WERI-Rb-1 (cell line): ENCODE data around the gene GPX4.

Experiments used
- DNase-seq: peaks from one replicate; pipeline ENCODE4 v3.0.0-alpha.2; 2020
- H3K27ac ChIP-seq: fragments of 250-450 bp; sonication (Bioruptor Pico); 2 replicates; pipeline ENCODE4 v1.5.1; 2020; ENCODE audit warnings: mild to moderate bottlenecking, moderate library complexity
- H3K27me3 ChIP-seq: fragments of 250-450 bp; sonication (Bioruptor Pico); 2 replicates; pipeline ENCODE4 v1.5.1; 2021; ENCODE audit warnings: mild to moderate bottlenecking, low read depth, moderate library complexity; ENCODE audit not compliant: insufficient read depth, severe bottlenecking
- H3K36me3 ChIP-seq: fragments of 250-450 bp; sonication (Bioruptor Pico); 2 replicates; pipeline ENCODE4 v1.5.1; 2020; ENCODE audit warnings: mild to moderate bottlenecking, moderate library complexity
- H3K4me3 ChIP-seq: 2 replicates; pipeline ENCODE4 v1.5.1; 2011; ENCODE audit warnings: low read depth, mild to moderate bottlenecking, control low read depth, low read length
- H3K9me3 ChIP-seq: fragments of 250-450 bp; sonication (Bioruptor Pico); 2 replicates; pipeline ENCODE4 v1.5.1; 2021; ENCODE audit warnings: mild to moderate bottlenecking, moderate library complexity; ENCODE audit not compliant: severe bottlenecking
- TF ChIP-seq, protein P1 (sequence below): IDR thresholded peaks from 2 replicates; pipeline ENCODE4 v1.5.1; 2011; ENCODE audit warnings: low read depth, mild to moderate bottlenecking, control low read depth, inconsistent platforms, low read length

The GPX4 gene

DNA sequence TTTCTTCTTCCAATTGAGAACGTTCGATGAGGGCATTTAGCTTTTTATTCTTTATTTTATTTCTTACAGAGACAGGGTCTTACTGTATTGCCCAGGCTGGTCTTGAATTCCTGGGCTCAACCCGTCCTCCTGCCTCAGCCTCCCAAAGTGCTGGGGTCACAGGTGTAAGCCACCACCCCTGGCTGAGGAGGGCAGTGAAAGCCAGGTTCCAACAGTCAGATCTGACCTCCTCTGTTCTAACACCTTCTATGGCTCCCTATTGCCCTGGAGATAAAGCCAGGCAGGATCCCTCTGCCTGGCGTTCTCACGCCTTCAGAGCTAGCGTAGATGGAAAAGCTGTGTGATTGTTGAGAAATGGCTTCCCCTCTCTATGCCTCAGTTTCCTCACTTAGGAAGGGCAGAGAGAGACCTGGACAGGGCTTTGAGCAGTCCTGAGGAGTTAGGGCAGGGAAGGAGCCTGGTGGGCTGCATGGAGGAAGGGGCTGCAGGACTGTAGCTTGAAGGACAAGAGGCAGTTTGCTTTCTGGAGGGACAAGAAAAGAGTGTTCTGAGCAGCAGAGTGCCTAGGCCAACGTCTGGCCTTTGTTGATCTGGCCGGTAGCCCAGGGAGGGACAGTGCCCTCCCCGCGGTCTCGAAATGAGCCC, 31.3 kb upstream of the GPX4 start:
- no peaks in the 10 kb centered on the region for H3K36me3 ChIP-seq

DNA sequence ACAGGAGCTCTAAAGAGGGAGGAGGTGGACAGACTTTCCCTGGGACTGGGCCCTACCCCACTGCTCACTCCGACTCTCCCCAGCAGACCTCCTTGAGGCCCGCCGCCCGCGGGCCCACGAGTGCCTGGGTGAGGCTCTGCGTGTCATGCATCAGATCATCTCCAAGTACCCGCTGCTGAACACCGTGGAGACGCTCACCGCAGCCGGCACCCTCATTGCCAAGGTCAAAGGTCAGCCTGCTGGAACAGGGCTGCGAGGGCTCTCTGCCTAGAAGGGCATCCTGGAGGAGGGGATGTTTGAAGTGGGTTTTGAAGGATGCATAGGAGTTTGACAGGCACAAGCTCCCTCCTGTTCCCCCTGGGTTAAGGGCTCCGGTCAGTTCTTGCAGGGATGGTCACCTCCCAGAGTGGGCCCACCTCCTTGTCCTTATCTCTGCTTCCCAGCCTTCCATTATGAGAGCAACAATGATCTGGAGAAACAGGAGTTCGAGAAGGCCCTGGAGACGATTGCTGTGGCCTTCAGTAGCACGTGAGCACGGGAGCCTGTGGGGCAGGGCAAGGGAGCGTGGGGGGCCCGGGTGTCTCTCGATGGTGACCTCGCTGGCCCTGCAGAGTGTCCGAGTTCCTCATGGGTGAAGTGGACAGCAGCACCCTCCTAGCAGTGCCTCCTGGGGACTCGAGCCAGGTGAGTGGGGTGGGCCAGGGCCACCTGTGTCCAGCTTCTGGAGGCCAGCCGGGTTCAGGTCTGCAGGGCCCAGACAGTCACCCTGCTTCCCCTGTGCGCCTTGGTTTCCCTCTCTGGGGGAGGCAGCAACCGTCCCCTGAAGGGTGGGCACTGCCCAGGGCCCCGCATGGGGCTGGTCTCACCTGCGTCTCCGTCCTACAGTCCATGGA, 30.5 kb upstream of the GPX4 start:
- DNase-seq: no peak
- Histone ChIP-seq H3K27me3 (no peaks in the 10 kb centered on the region), H3K27ac (no peak overlapping the region), H3K4me3 (no peak overlapping the region), H3K36me3 (no peaks in the 10 kb centered on the region), H3K9me3 (no peaks in the 10 kb centered on the region)
- TF ChIP-seq, protein P1, sequence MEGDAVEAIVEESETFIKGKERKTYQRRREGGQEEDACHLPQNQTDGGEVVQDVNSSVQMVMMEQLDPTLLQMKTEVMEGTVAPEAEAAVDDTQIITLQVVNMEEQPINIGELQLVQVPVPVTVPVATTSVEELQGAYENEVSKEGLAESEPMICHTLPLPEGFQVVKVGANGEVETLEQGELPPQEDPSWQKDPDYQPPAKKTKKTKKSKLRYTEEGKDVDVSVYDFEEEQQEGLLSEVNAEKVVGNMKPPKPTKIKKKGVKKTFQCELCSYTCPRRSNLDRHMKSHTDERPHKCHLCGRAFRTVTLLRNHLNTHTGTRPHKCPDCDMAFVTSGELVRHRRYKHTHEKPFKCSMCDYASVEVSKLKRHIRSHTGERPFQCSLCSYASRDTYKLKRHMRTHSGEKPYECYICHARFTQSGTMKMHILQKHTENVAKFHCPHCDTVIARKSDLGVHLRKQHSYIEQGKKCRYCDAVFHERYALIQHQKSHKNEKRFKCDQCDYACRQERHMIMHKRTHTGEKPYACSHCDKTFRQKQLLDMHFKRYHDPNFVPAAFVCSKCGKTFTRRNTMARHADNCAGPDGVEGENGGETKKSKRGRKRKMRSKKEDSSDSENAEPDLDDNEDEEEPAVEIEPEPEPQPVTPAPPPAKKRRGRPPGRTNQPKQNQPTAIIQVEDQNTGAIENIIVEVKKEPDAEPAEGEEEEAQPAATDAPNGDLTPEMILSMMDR: no peak

More for the DNA sequence above, 31.3 kb upstream of the GPX4 start:
- Histone ChIP-seq H3K27ac (no peak overlapping the region), H3K9me3 (no peaks in the 10 kb centered on the region), H3K4me3 (no peak overlapping the region), H3K27me3 (no peaks in the 10 kb centered on the region)
- no peak for DNase-seq
- TF ChIP-seq, protein P1: no peak

DNA sequence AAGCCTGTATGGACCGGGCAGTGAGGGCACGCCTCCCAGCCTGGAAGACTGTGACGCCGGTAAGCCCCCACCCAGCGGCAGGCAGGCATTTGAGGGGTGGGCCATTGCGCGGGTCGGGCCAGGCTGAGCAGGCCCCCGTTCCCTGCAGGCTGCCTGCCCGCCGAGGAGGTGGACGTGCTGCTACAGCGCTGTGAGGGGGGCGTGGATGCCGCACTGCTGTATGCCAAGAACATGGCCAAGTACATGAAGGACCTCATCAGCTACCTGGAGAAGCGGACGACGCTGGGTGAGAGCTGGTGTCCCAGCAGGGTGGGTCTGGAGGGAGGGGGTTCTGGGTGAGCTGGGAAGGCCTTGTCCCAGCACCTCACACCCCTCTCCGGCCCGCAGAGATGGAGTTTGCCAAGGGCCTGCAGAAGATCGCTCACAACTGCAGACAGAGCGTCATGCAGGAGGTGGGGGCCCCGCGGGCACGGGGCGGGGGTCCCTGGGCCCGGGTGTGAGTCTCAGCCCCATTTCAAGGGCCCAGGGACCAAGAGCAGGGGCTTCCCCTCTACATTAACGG, 29.8 kb upstream of the GPX4 start:
- TF ChIP-seq, protein P1: no peak
- Histone ChIP-seq H3K27ac (no peak overlapping the region), H3K9me3 (no peaks in the 10 kb centered on the region), H3K36me3 (no peaks in the 10 kb centered on the region), H3K27me3 (no peaks in the 10 kb centered on the region), H3K4me3 (no peak overlapping the region)
- no peak for DNase-seq

DNA sequence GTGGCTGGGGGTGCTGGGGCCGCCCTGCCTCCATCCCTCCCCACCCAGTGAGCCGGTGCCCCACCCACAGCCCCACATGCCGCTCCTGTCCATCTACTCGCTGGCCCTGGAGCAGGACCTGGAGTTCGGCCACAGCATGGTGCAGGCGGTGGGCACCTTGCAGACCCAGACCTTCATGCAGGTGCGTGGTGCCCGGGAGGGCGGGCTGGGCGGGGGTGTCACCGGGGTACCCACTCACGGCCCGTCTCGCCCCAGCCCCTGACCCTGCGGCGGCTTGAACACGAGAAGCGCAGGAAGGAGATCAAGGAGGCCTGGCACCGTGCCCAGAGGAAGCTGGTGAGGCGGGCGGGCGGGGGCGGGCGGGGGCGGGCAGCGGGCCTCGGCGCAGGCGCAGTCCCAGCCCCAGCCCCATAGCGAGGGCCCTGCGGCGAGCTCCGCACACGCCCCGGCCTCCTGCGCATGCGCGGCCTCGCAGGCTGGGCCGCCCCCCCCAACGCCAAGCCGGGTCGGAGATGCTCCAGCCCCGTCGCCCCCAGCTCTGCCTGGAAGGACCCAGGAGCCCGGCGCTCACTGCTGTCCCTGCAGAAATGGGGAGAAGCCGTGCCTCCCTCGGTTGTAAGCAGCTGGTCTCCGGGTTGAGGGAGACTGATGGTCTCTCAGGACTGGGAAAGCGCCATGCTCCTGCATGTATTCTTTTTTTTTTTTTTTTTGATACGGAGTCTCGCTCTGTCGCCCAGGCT, 29.1 kb upstream of the GPX4 start:
- DNase-seq: no peak

DNA sequence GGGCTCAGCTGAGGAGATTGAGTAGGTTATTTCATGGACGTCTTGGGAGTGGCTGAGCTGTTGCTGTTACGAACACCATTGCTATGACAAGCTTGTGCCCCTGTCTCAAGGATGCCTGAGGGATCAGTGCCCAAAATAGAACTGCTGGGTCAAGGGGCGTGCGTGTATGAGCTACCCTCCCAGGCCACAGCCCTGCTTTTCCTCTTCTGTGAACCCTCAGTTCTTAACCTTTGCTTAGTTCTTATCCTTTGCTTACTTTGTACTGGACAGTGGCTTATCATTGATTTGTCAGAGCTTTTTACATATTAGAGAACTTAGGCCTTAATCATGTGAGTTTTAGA, 27.8 kb upstream of the GPX4 start:
- no peaks in the 10 kb centered on the region; the same call in 1 of the 2 replicates for H3K36me3 ChIP-seq
- no peaks in the 10 kb centered on the region for H3K27me3 ChIP-seq
- no peak overlapping the region for H3K27ac ChIP-seq
- TF ChIP-seq, protein P1: no peak
- DNase-seq: no peak
- no peaks in the 10 kb centered on the region for H3K9me3 ChIP-seq
- no peak overlapping the region for H3K4me3 ChIP-seq

More for the DNA sequence above, 29.1 kb upstream of the GPX4 start:
- TF ChIP-seq, protein P1: no peak
- Histone ChIP-seq H3K9me3 (no peaks in the 10 kb centered on the region), H3K27ac (no peak overlapping the region), H3K36me3 (no peaks in the 10 kb centered on the region), H3K4me3 (no peak overlapping the region), H3K27me3 (no peaks in the 10 kb centered on the region)
